Stimulated activated CD4-positive, alpha-beta T cell treated with anti-CD3 and anti-CD28 coated beads, TNF-alpha, amount 100 ng/mL, for 24 hours (primary cell): ENCODE data around the gene RBM7.

Source experiments
- DNase-seq, 3 experiments: peaks; one replicate each; pipeline ENCODE4 v3.0.0-alpha.2; 2020; ENCODE audit warnings: low read depth in 3 of 3

Gene RBM7

DNA sequence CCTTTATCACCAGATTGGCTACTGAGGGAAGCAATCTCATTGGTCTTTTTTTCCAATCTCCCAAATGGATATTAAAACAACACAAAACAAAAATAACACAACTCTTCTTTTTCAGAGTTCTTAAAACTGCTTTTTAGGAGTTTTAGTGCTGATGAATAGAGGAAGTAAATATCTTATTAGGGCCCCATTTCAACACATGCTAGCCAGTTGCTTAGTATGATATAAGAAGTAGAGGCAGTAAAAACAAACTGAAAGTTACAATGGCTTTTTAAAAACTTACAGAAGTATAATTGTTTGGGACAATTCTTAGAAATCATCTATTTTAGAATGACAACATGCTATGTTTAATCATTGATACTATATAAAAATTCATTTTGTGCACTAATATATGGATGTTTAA is 3.5 kb upstream of the RBM7 start:
- no peak for DNase-seq

DNA sequence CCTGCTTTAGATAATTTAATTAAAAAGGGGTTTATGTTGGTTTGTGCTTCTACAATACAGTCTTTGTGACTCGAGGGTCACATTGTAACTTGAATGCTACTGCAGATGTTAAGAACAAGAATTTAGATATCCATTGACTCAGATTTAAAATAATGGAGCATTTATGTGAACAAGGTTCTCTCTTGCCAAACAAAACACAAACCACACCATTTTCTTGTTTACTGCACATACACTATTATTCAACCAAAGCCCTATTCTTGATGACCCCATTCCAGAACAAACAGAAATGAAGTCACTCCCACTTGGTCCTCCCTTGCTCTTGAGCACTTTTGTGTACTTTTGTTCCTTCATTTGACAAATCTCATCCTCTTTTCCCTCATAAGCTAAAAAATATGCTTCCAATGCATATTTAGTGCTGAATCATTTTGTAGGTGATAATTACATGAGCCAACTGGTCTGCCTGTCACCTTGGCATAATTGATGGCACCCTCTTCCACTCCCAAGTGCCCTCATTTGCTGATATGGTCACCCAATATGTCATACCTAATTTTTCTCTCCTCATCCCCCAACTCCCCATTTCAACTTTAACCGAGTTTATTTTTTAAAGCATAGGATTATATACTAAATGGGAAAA is 3.0 kb upstream of the RBM7 start:
- DNase-seq: no peak

DNA sequence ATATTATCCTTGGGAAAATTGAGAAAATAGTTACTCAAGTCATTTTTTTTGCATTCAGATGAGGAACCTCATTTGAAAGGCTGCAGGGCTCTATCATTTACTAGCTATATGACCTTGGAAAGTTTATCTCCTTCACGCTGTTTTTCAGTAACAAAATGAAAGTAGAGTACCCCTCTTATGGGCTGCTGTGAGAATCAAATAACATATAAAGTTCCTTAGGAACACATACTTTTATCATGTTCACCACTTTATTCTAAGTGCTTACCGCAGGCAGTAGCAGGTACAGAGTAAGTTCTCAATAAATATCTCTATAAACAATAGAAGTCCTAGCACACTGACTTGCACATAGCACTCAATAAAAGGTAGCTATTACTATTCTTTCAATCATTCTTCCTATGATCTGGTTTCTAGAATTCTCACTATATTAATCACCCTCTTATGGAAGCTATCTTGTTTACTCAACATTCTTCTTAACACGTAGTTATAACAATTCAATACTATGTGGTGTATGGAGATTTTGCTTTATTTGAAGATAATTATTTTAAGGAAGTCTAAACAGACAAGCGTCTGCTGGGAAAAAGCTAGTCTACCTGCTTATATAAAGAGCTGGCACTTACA is 2.1 kb upstream of the RBM7 start:
- DNase-seq: no peak

DNA sequence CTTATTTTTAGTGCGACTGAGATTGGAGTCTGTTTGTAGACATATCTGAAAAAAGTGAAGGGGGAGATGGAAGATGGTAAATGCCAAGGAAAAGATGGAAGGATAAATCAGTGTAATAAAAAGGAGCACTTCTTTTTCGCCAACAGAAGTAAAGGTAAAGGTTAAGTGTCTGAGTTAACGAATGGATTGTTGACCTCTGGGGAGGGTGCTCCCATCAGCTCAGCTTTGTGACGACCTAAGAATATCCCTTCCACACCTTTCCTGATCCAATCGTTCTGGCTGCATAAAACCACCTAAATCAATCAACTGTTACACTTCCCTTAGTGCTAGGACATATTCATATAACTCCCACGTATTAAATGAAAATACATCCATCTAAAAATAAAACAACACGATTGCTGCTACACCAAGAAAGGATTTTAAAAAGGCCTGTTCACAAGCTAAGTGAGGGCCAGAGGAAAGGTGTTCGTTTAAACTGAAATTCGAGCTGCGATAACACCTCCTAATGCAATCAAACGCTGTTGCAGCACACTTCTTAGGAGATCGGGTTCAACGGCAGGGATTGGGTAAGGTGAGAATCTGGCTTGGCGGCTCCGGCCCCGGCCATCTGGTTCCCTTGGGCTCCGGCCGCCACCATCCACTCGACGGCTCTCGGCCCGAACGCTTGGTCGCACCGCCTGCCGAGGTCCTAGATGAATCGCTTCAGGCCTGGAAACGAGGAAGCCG is 813 bp upstream of the RBM7 start:
- DNase-seq: peak in 1 of 3 experiments; percentile 3

DNA sequence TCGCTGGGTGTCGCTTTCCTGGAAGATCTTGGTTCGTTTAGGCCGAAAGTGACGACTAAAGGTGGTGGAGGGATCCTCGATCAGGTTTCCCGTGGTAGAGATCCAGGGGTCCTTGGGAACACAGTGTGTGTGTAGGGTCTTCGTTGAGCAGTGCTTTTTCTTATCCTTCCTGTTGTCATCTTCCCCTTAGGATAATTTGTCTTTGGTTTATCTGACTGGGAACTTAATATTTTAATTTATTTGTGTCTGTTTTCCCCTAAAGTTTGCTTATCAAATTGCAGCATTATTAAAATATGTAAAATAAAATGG is 403 bp downstream of the RBM7 start:
- DNase-seq: no peak

DNA sequence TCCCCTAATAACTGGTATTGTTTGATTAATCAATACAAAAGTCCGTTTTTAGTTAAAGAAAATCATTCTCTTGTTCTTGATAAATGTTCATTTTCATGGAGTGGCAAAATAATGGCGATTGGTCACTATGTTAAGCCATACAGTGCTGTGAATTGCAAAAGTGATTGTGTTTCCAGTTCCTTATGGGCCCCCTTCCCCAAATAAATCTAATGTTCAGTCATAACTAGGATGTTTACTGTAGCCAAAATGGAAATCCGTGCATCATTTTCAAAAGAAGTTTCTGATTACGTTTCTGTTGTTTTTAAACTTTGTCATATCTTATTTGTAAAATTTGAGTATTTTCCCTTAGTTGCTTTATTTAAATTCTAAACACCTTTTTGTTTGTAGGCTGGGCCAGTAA is 845 bp downstream of the RBM7 start:
- no peak for DNase-seq

DNA sequence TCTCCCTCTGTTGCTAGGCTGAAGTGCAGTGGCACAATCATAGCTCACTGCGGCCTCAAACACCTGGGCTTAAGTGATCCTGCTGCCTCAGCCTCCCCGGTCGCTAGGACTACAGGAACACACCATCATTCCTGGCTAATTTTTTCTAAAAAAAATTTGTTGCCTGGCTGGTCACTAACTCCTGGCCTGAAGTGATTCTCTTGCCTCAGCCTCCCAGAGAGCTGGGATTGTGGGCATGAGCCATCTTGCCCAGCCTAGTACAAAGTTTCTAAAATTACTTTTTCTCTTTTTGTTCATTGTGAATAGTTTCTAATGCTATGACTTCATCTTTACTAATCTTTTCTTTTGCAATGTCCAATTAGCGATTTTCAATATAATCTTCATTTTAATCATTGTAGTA is 12.5 kb downstream of the RBM7 start:
- DNase-seq: no peak

DNA sequence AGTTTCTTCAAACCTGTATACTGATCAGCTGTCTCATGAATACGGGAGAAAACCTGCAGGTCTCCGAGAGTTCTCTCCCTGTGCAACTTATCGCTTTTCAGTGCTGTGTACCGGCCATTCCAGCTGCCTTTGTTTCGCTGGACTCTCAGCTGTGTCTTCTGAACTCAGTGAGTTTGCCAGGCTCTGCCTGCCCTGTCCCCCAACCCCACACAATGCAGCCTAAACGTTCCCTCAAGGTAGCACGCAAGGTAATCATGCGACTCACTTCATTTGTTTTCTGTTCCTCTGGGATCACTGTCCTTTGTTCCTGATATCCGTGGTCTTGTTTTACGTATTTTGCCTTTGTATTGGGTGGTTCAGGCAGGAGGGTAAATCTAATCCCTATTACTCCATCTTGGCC is 13.5 kb downstream of the RBM7 start:
- DNase-seq: no peak

DNA sequence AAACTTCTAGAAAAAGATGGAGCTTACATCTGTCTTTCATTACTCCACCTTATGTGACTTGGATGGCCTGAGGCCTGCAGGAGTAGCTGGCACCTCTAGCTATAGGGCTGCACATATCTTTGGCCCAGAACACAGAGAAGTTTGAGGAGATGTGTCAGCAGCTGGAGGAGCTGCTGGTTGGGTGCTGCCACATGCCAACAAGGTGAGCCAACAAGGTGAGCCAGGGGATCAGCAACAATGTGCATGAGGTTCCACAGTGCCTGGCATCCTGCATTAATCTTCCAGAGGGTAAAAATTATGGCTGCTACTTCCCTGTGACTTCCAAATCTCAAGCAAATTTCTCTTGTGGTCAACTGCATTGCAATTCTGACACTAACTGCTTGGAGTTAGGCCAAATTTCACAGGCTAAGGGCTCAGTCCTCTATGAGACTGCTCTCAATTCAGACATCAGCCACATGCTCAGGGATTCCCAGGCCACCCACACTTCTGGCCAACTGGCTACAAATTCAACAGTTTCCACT is 16.0 kb downstream of the RBM7 start:
- no peak for DNase-seq

DNA sequence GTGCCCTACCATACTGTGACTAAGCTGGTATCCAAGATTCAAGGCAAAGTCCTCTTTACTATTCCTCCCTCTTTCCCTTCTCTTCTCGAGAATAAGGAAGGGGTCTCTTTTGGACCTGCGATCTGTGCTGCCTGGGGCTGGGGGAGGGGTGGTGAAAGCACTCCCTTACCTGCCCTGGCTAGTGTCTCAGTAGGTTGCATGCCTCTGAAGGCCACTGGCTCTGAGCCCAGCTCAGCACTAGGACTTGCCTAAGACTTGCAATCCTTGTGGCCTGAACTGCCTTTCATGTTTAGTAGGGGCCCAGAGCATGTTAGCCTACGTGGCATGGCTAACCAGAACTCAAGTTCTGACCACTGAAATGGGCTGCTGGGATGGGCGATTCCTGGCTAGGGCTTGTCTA is 25.8 kb downstream of the RBM7 start:
- no peak for DNase-seq

DNA sequence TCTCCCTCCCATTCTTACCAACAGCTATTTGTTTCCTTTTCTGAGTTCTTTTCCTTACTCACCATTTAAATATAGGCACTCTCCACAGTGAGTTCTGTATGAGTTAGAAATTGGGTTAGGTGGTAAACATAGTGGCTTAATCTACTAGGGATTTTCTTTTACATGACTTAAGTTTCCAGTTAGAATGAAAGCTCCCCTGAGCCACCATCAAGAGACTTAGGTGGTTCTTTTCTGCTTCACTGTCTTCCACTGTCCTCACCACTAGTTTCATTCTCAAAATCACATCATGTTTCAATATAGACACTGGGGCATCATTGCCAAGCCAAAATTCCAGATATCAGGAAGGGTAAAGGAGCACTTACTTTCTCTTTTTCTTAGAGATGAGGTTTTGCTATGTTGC is 29.8 kb downstream of the RBM7 start:
- DNase-seq: no peak

DNA sequence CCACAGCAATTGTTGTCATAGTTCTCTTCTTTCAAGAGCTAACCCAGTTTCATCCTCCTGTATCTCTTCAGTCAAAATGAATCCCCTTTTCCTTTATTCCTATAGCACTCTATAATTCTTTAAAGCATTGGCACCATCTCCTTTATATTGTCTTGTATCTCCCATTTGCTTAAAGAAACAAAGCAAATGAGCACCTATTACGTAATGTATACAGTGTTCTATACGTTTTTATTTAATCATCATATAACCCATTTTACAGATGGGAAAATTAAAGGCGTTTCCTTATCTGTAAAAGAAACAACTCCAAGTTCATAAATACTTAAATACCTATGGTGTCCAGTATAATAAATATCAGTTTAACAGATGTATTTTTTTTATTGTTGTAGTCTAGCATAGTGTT is 32.4 kb downstream of the RBM7 start:
- DNase-seq: no peak

DNA sequence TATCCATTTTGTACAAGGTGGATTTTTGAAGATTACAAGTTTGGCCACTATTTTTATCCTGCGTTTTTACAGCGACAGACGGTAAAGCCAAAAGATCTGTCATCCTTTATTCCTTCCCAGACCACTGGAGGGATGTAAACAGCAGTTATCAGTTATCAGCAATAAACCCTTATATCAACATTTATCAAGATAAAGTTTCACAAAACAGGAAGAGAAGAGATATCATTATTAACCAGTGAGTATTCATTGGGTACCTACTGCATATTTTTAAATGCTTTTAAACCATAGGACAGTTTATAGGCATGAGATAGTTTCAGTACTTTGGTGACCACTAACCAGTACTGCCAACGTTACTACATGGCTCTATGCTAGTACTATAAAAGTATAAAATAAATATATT is 32.9 kb downstream of the RBM7 start:
- no peak for DNase-seq

DNA sequence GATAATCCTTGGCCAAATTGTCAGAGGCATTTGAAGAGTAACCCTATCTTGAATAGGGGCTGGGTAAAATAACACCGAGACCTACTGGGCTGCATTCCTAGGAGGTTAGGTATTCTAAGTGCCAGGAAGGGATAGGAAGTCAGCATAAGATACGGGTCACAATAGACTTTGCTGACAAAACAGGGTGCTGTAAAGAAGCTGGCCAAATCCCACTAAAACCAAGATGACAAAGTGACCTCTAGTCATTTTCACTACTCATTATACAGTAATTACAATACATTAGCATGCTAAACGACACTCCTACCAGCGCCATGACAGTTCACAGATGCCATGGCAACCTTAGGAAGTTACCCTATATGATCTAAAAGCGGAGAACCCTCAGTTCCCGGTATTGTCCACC is 37.8 kb downstream of the RBM7 start:
- DNase-seq: no peak

DNA sequence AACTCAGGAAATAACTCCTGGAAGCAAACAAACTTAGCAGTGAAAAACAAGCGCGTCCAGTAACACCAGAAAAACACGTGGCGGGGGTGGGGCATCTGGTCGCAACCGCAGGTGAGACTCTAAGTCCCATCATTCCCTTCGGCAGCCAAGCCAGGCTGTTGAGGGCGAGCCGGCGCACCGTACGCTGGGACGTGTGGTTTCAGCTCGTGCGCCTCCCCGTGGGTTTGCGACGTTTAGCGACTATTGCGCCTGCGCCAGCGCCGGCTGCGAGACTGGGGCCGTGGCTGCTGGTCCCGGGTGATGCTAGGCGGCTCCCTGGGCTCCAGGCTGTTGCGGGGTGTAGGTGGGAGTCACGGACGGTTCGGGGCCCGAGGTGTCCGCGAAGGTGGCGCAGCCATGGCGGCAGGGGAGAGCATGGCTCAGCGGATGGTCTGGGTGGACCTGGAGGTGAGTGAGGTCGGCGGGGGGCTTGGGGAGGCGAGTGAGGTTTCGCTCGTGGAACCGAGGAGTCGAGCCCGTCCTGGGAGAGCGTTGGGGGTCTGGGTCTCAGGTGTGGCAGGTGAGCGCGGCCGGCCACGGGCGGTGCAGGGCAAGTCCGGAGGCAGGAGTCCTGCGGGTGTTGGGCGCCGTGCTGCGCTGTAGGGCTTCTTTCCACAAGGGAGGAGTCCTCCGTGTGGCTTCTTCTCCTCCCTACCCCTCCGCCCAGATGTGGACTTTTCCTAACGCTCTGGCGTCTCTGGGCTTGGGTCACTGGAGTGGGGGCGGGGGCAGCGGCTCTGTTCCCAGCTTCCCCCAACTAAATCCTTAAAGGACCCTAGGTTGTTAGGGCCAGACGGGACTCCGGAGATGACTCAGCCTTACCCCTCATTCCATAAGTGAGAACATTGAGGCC is 39.0 kb downstream of the RBM7 start, which contains the start of gene REXO2:
Gene REXO2 (plus strand): TSS at position 239 of the 892 bp plus-strand sequence. CDS start 62 bp downstream, at position 301.
- DNase-seq: peak; percentile 87 to 92 (median 89)

DNA sequence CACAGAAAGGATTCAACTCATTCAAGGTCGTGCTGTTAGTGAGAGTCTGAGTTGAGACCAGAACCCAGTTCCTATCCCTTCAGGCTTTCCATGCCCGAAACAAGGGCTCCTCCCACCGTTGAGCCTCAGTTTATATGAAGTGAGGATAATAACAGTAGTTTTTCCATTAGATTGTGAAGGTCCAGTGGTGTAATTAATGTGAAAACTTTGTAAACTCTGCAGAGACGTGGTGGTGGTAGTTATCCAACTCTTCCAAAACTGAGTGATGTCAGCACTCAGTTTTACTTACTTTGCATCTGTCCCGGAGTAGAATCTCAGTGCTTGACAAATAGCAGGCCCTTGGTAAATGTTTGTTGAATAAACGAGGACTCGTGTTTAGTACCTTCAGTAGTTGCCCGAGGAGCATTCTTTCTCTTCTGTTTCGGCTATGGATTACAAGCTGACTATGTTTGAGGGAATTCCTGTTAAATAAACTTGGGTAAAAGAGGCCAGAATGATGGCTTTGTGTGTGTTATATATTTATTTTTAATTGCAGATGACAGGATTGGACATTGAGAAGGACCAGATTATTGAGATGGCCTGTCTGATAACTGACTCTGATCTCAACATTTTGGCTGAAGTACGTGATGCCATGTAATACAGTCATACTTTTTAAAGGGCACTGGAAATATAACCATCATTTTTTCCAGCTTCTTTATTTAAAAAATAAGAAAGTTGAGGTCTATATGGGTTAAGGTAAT is 39.8 kb downstream of the RBM7 start:
- no peak for DNase-seq

DNA sequence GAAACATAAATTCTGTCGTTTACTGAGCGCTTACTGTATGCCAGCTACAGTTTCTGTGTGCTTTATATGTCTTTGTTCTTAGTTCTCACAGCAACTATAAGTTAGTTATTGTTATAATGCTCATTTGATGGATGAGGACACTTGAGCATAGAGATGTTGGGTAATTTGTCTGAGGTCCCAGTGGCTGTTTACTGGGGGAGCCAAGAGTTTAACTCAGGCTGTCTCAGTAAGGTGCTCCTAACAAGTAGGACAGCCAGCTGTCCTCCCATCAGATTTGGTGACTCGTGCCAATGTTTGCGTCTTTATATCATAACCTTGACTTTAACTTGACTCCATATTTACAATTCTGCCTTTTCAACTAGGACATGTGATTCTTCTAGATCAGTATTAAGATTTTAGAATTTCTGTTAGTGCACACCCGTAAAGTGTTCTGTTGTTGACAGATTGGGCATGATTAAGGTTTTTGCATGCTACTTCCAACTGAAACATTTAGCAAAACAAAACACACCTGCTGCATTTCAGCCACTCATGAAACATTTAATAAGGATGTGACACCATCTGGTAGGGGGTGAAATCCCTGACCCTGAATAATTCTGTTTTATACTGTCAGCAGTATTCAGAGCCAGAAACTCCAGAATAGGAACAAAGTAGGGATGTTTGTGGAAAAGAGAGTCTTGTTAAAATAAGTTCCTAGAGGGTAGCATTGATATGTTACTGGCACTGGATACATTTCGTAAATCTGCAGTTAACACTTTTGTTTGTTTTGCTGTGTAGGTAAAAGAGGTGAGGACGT is 40.7 kb downstream of the RBM7 start:
- DNase-seq: no peak

DNA sequence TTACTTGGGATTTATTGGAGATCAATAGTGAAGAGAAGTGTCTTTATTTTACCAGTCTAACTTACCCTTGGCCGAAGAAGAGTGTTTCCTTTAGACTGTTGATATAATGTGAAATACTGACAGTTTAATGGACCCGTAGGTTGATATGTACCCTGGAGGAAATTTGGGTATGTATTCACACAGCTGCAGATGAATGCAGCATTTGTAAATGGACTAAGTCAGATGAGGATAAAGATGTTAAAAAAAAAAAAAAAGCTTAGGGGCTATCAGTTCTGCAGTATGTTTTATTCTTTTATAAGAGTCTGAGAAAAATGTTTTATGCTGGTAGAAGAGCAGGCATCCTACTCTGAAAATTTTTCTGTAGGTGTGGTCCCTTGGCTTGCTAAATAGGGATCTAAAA is 41.5 kb downstream of the RBM7 start:
- no peak for DNase-seq

DNA sequence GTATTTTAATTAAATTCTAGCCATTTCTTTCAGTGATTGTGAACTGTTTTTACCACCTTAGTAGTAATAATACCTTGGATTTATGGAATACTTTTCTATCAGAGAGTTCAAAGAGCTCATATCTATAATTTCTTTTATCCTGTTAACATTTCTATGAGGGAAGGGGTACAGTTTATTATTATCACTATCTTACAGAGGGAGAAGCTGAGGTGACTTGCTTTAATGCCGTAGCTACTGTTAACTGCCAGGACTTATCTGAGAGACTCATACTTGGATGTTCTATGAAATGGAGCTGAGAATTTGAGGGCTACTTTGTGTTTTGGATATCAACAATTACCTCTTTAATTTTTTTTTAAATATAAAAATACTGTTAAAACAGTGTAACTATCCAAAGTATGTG is 42.1 kb downstream of the RBM7 start:
- DNase-seq: no peak

DNA sequence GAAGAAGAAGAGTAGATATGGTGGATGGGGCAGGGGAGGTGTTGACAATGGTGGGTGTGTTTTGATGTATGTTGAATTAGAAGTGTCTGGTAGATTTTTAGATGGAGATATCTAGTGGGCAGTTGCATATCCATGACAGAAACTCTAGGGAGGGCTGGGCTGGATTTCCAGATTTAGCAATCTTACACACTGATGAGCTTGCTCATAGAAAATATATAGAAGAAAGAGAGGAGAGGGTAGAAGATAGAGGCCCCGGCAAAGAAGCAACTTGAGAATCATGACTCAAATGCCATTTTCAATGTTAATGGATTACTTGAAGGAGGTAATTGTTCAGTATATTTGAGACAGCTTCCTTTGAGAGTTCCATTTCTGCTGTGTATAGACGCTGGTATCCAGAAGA is 47.0 kb downstream of the RBM7 start:
- DNase-seq: no peak

DNA sequence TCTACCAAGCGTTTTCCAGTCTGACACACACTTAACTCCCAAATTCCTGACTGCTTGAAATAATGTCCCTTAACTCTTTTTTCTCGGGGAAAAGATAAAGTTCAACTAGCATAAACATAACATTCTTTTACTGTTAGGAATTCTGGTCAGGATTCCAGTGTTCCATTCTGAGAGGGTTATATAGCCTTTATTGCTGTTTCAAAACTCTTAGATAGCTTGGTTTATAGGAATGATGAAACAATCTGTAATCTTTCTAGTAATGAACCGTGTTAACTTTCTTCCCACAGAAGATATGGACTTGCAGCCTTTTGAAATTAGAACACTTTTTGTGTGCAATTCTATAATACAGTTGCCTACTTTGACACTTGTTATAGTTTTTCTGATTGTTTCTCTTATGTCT is 47.4 kb downstream of the RBM7 start:
- no peak for DNase-seq
